MM.1S (cell line): ENCODE measurements around the gene ST3GAL4.

Source experiments
- DNase-seq: peaks from one replicate; pipeline ENCODE4 v3.0.0-alpha.2; 2015
- H2AFZ ChIP-seq: fragments of 300-600 bp; sonication (generic); 2 replicates; pipeline ENCODE4 v1.6.0; 2016; ENCODE audit warnings: antibody characterized with exemption, low read length
- H3F3A ChIP-seq: fragments of 300-600 bp; sonication (generic); 2 replicates; pipeline ENCODE4 v1.6.1; 2016; ENCODE audit warnings: mild to moderate bottlenecking, antibody characterized with exemption, low read length, moderate library complexity, mixed read lengths; ENCODE audit not compliant: insufficient read depth
- H3K27ac ChIP-seq: fragments of 300-600 bp; sonication (generic); 2 replicates; pipeline ENCODE4 v1.5.1; 2016; ENCODE audit warnings: mild to moderate bottlenecking, low read length
- H3K27me3 ChIP-seq: fragments of 300-600 bp; sonication (generic); replicated peaks from 2 replicates; pipeline ENCODE4 v1.6.0; 2016; ENCODE audit warnings: low read length; ENCODE audit not compliant: insufficient read depth
- H3K36me3 ChIP-seq: fragments of 300-600 bp; sonication (generic); replicated peaks from 2 replicates; pipeline ENCODE4 v1.6.1; 2016; ENCODE audit warnings: mild to moderate bottlenecking, low read length, mixed read lengths; ENCODE audit not compliant: insufficient read depth
- H3K4me1 ChIP-seq: fragments of 300-600 bp; sonication (generic); 2 replicates; pipeline ENCODE4 v1.6.1; 2016; ENCODE audit warnings: low read length, mixed read lengths
- H3K4me2 ChIP-seq: fragments of 300-600 bp; sonication (generic); 2 replicates; pipeline ENCODE4 v1.6.0; 2016; ENCODE audit warnings: low read depth, low read length
- H3K4me3 ChIP-seq: fragments of 300-600 bp; sonication (generic); 2 replicates; pipeline ENCODE4 v1.5.1; 2016; ENCODE audit warnings: low read length, mixed read lengths
- H3K79me2 ChIP-seq: fragments of 300-600 bp; sonication (generic); 2 replicates; pipeline ENCODE4 v1.6.1; 2016; ENCODE audit warnings: mixed run types, low read length, mixed read lengths
- H3K9ac ChIP-seq: fragments of 300-600 bp; sonication (generic); 2 replicates; pipeline ENCODE4 v1.6.1; 2016; ENCODE audit warnings: low read length, mixed read lengths
- H3K9me2 ChIP-seq: fragments of 300-600 bp; sonication (generic); replicated peaks from 2 replicates; pipeline ENCODE4 v1.6.1; 2016; ENCODE audit warnings: mild to moderate bottlenecking, low read length, mixed read lengths; ENCODE audit not compliant: insufficient read depth
- H3K9me3 ChIP-seq: fragments of 300-600 bp; sonication (generic); replicated peaks from 2 replicates; pipeline ENCODE4 v1.6.1; 2016; ENCODE audit warnings: mild to moderate bottlenecking, low read length, mixed read lengths; ENCODE audit not compliant: insufficient read depth
- H4K20me1 ChIP-seq: fragments of 300-600 bp; sonication (generic); 2 replicates; pipeline ENCODE4 v1.6.1; 2016; ENCODE audit warnings: mild to moderate bottlenecking, low read length, moderate library complexity, mixed read lengths; ENCODE audit not compliant: insufficient read depth
- CTCF ChIP-seq: fragments of 300-600 bp; sonication (generic); IDR thresholded peaks from 2 replicates; pipeline ENCODE4 v1.5.1; 2016; ENCODE audit warnings: antibody characterized with exemption, low read length, mixed read lengths
- EZH2 ChIP-seq: fragments of 300-600 bp; sonication (generic); optimal IDR thresholded peaks from 2 replicates; pipeline ENCODE3; 2017; ENCODE audit warnings: low read depth, mild to moderate bottlenecking, antibody characterized with exemption, low read length, mixed read lengths
- EZH2phosphoT487 ChIP-seq: fragments of 300-600 bp; sonication (generic); IDR thresholded peaks from 2 replicates; pipeline ENCODE4 v1.6.1; 2018; ENCODE audit warnings: antibody characterized with exemption, low read length

Gene ST3GAL4

DNA sequence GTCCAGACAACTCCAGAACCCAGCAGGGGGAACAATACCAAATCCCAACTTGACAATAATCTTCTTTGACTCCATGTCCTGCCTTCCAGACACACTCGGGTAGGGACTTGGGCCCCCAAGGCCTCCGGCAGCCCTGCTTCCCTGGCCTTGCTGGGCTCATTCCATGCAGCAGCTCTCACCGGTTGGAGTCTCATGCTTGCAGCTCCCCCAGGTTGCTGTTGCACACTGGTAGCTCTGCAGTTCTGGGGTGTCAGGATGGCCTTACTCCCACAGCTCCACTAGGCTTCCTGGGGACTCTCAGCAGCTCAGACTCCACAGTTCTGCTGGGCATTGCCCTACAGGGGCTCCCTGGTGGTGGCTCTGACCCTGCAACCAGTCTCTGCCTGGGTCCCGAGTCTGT, 42.8 kb downstream of the ST3GAL4 start:
- Histone ChIP-seq H3K9ac (no peak overlapping the region), H3K9me2 (no peaks in the 10 kb centered on the region), H3K36me3 (no peaks in the 10 kb centered on the region), H3K4me2 (no peak overlapping the region), H3F3A (no peaks in the 10 kb centered on the region), H3K4me3 (no peak overlapping the region), H3K79me2 (no peaks in the 10 kb centered on the region), H3K4me1 (no peaks in the 10 kb centered on the region), H3K9me3 (no peaks in the 10 kb centered on the region), H3K27me3 (no peaks in the 10 kb centered on the region), H2AFZ (no peak overlapping the region), H4K20me1 (no peaks in the 10 kb centered on the region), H3K27ac (no peak overlapping the region)
- no peak for DNase-seq
- TF ChIP-seq EZH2phosphoT487 (no peak), CTCF (no peak), EZH2 (no peak)

DNA sequence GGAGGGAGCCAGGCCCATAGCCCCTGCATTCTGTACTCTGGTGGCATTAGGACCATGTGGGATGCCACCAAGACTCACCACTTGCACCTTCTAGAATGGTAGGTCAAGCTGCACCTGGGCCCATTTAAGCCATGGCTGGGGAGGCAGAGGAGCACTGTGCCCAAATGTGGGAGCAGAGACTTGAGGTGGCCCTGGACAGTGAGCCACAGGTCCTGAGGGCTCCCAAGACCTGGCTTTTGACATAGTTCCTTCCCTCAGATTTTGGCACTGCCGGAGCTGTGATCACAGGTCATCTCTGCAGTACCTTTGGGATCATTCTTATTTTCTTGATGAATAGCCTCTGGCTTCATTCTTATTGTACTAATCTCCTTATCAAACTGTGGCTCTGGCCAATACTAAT, 43.2 kb downstream of the ST3GAL4 start:
- H3K9me3 ChIP-seq = no peaks in the 10 kb centered on the region
- no peaks in the 10 kb centered on the region for H3K4me1 ChIP-seq
- no peaks in the 10 kb centered on the region for H3K27me3 ChIP-seq
- no peaks in the 10 kb centered on the region for H3K9me2 ChIP-seq
- H3K27ac ChIP-seq = no peak overlapping the region
- H3K36me3 ChIP-seq = no peaks in the 10 kb centered on the region
- no peak overlapping the region for H2AFZ ChIP-seq
- TF ChIP-seq EZH2phosphoT487 = no peak
- no peak for TF ChIP-seq EZH2
- no peak for TF ChIP-seq CTCF
- H3K79me2 ChIP-seq = no peaks in the 10 kb centered on the region
- H4K20me1 ChIP-seq = no peaks in the 10 kb centered on the region
- H3K4me2 ChIP-seq = no peak overlapping the region
- no peaks in the 10 kb centered on the region for H3F3A ChIP-seq
- no peak for DNase-seq
- H3K9ac ChIP-seq = no peak overlapping the region
- H3K4me3 ChIP-seq = no peak overlapping the region

GRCh38 chr11:126400019-126400418, 44.5 kb downstream of the ST3GAL4 start:
- H3F3A ChIP-seq = no peaks in the 10 kb centered on the region
- DNase-seq = no peak
- H3K27me3 ChIP-seq = no peaks in the 10 kb centered on the region
- no peaks in the 10 kb centered on the region for H3K36me3 ChIP-seq
- H3K9ac ChIP-seq = no peak overlapping the region
- H3K4me2 ChIP-seq = no peak overlapping the region
- no peaks in the 10 kb centered on the region for H3K79me2 ChIP-seq
- no peak overlapping the region for H2AFZ ChIP-seq
- no peaks in the 10 kb centered on the region for H4K20me1 ChIP-seq
- H3K9me3 ChIP-seq = no peaks in the 10 kb centered on the region
- no peak overlapping the region for H3K4me3 ChIP-seq
- H3K4me1 ChIP-seq = no peaks in the 10 kb centered on the region
- no peaks in the 10 kb centered on the region for H3K9me2 ChIP-seq
- H3K27ac ChIP-seq = no peak overlapping the region
- TF ChIP-seq CTCF (no peak), EZH2 (no peak), EZH2phosphoT487 (no peak)
